Measurements from ENCODE around the gene MAP4K4. TPM values are rescaled to one million over a fixed set of nuclear protein-coding genes. Genes with fewer than 3 reads are reported as not detected.
A peak's percentile ranks its signal among the peaks of the same experiment; 100 is the strongest.
"Not testable (repeated sequence)": the region's sequence is repeated elsewhere in the genome, so short reads cannot be mapped to it uniquely, and the experiment has no call there.

Gene MAP4K4
- total RNA-seq, 1 experiment from 2014 or later: 133 TPM

DNA sequence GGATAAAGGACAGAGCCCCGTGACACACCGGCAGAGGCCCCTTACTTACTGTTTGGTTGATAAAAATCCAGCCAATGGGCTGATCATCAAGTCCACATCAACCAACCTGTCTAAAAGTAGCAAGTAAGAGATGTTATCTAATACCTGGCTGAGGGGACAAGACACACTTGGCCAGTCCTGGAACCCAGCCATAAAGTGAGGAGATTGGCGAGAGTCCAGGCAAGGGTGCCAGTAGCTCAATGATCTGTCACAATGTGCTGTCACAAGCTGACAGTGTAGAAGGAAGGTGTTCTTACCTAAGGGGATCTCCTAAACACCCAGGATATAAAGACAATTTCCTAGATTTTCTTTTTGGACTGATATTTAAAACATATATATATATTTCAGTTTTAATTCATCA, 232.5 kb downstream of the MAP4K4 start:
- H2AFZ ChIP-seq (ENCODE audit: low read length): no peak overlapping the region
- no peaks in the 10 kb centered on the region for H3K79me2 ChIP-seq (ENCODE audit: low read length)
- H3K9me2 ChIP-seq (replicated peaks; ENCODE audit: low read length): peaks cover 6% of the 10 kb centered on the region; the same call in 1 of the 2 replicates
- ATAC-seq (no peak), DNase-seq (no peak)
- H3K4me1 ChIP-seq (ENCODE audit: insufficient read depth, low read length): no peaks in the 10 kb centered on the region
- intact Hi-C loops (cut with micrococcal nuclease): no loop called here
- H3K9me3 ChIP-seq (ENCODE audit: low read length): peaks cover 7% of the 10 kb centered on the region; the same call in 1 of the 2 replicates
- ChIA-PET CTCF (no interaction called here), POLR2A (ENCODE audit: unreplicated experiment) (interaction anchor here (0.7 kb wide), 1 partner anchor 76 kb away, joined by 4 read pairs; no protein-coding TSS in a partner anchor)
- H4K20me1 ChIP-seq (ENCODE audit: low read length): no peaks in the 10 kb centered on the region
- no TSS peak for BruUV-seq (replicated peaks)
- H3K4me2 ChIP-seq (ENCODE audit: low read length): no peak overlapping the region
- H3K27ac ChIP-seq (ENCODE audit: low read length): no peak overlapping the region
- no peaks in the 10 kb centered on the region for H3K36me3 ChIP-seq (ENCODE audit: low read depth, low read length)
- H3K27me3 ChIP-seq (ENCODE audit: low read length): no peaks in the 10 kb centered on the region
- TF ChIP-seq EZH2phosphoT487 (IDR thresholded peaks at IDR 0.05; ENCODE audit: borderline replicate concordance, low read length): no peak
- TF ChIP-seq EZH2 (IDR thresholded peaks at IDR 0.05; ENCODE audit: low read length, unreplicated experiment): no peak
- TF ChIP-seq, protein P1, sequence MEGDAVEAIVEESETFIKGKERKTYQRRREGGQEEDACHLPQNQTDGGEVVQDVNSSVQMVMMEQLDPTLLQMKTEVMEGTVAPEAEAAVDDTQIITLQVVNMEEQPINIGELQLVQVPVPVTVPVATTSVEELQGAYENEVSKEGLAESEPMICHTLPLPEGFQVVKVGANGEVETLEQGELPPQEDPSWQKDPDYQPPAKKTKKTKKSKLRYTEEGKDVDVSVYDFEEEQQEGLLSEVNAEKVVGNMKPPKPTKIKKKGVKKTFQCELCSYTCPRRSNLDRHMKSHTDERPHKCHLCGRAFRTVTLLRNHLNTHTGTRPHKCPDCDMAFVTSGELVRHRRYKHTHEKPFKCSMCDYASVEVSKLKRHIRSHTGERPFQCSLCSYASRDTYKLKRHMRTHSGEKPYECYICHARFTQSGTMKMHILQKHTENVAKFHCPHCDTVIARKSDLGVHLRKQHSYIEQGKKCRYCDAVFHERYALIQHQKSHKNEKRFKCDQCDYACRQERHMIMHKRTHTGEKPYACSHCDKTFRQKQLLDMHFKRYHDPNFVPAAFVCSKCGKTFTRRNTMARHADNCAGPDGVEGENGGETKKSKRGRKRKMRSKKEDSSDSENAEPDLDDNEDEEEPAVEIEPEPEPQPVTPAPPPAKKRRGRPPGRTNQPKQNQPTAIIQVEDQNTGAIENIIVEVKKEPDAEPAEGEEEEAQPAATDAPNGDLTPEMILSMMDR (conservative IDR thresholded peaks at IDR 0.05; ENCODE audit: low read depth, low read length): no peak
- H3K9ac ChIP-seq (ENCODE audit: low read length): no peak overlapping the region
- no peaks in the 10 kb centered on the region for H3F3A ChIP-seq (ENCODE audit: low read length, unreplicated experiment)
- H3K4me3 ChIP-seq (ENCODE audit: low read length): no peak overlapping the region

DNA sequence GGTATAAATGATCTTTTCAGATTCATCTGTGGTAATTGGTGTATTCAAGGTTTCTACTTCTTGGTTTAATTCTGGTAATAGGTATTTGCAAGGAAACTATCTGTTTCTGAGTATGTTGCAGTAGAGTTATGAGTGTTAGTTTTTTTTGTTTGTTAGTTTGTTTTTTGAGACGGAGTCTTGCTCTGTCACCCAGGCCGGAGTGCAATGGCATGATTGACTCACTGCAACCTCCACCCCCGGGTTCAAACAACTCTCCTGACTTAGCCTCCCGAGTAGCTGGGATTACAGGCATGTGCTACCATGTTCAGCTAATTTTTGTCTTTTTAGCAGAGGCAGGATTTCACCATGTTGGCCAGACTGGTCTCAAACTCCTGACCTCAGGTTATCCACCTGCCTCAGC, 233.3 kb downstream of the MAP4K4 start:
- BruUV-seq (replicated peaks): no TSS peak
- no peak overlapping the region for H3K27ac ChIP-seq (ENCODE audit: low read length)
- no peaks in the 10 kb centered on the region for H3K79me2 ChIP-seq (ENCODE audit: low read length)
- H3K36me3 ChIP-seq (ENCODE audit: low read depth, low read length): no peaks in the 10 kb centered on the region
- no peaks in the 10 kb centered on the region for H3F3A ChIP-seq (ENCODE audit: low read length, unreplicated experiment)
- intact Hi-C loops (cut with micrococcal nuclease): no loop called here
- no peak overlapping the region for H3K4me2 ChIP-seq (ENCODE audit: low read length)
- H2AFZ ChIP-seq (ENCODE audit: low read length): no peak overlapping the region
- H3K4me3 ChIP-seq (ENCODE audit: low read length): no peak overlapping the region
- H3K9me3 ChIP-seq (ENCODE audit: low read length): peaks cover 7% of the 10 kb centered on the region; the same call in 1 of the 2 replicates
- no peak for TF ChIP-seq EZH2 (IDR thresholded peaks at IDR 0.05; ENCODE audit: low read length, unreplicated experiment)
- no peak for TF ChIP-seq EZH2phosphoT487 (IDR thresholded peaks at IDR 0.05; ENCODE audit: borderline replicate concordance, low read length)
- TF ChIP-seq, protein P1 (conservative IDR thresholded peaks at IDR 0.05; ENCODE audit: low read depth, low read length): no peak
- no peak for DNase-seq
- H3K4me1 ChIP-seq (ENCODE audit: insufficient read depth, low read length): 0 out of 2 replicates have a peak, but pooled peaks cover 2% of the 10 kb centered on the region
- no peaks in the 10 kb centered on the region for H4K20me1 ChIP-seq (ENCODE audit: low read length)
- CTCF ChIA-PET: no interaction called here
- no peak overlapping the region for H3K9ac ChIP-seq (ENCODE audit: low read length)
- H3K27me3 ChIP-seq (ENCODE audit: low read length): no peaks in the 10 kb centered on the region
- peaks cover 6% of the 10 kb centered on the region; the same call in 1 of the 2 replicates for H3K9me2 ChIP-seq (replicated peaks; ENCODE audit: low read length)
- POLR2A ChIA-PET (ENCODE audit: unreplicated experiment): interaction anchor here (0.7 kb wide), 1 partner anchor 75 kb away, joined by 4 read pairs; no protein-coding TSS in a partner anchor
- no peak for ATAC-seq

DNA sequence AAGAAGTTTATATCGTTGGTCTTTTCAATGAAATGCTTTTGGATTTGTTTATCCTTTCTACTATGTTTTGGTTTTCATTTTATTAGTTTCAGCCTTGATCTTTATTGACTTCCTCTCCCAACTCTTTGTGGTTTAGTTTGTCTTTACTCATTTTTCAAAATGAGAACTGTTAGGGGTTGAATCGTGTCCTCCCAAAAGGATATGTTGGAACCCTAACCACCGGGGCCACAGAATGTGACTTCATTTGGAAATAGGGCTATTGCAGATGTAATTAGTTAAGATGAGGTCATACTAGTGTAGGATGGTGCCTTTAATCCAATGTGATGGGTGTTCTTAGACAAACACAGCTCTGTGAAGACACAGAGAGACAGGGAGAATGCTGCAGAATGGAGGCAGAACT, 233.9 kb downstream of the MAP4K4 start:
- no peaks in the 10 kb centered on the region for H4K20me1 ChIP-seq (ENCODE audit: low read length)
- no peaks in the 10 kb centered on the region for H3F3A ChIP-seq (ENCODE audit: low read length, unreplicated experiment)
- no peak overlapping the region for H3K4me2 ChIP-seq (ENCODE audit: low read length)
- peaks cover 7% of the 10 kb centered on the region; the same call in 1 of the 2 replicates for H3K9me3 ChIP-seq (ENCODE audit: low read length)
- BruUV-seq (replicated peaks): no TSS peak
- no peaks in the 10 kb centered on the region for H3K27me3 ChIP-seq (ENCODE audit: low read length)
- ChIA-PET POLR2A (ENCODE audit: unreplicated experiment) (no interaction called here), CTCF (no interaction called here)
- H3K79me2 ChIP-seq (ENCODE audit: low read length): no peaks in the 10 kb centered on the region
- ATAC-seq (no peak), DNase-seq (no peak)
- peaks cover 6% of the 10 kb centered on the region; the same call in 1 of the 2 replicates for H3K9me2 ChIP-seq (replicated peaks; ENCODE audit: low read length)
- intact Hi-C loops (cut with micrococcal nuclease): no loop called here
- H3K4me3 ChIP-seq (ENCODE audit: low read length): no peak overlapping the region
- H3K4me1 ChIP-seq (ENCODE audit: insufficient read depth, low read length): 0 out of 2 replicates have a peak, but pooled peaks cover 5% of the 10 kb centered on the region
- no peaks in the 10 kb centered on the region for H3K36me3 ChIP-seq (ENCODE audit: low read depth, low read length)
- no peak overlapping the region for H2AFZ ChIP-seq (ENCODE audit: low read length)
- no peak overlapping the region for H3K9ac ChIP-seq (ENCODE audit: low read length)
- no peak for TF ChIP-seq EZH2 (IDR thresholded peaks at IDR 0.05; ENCODE audit: low read length, unreplicated experiment)
- no peak overlapping the region for H3K27ac ChIP-seq (ENCODE audit: low read length)

DNA sequence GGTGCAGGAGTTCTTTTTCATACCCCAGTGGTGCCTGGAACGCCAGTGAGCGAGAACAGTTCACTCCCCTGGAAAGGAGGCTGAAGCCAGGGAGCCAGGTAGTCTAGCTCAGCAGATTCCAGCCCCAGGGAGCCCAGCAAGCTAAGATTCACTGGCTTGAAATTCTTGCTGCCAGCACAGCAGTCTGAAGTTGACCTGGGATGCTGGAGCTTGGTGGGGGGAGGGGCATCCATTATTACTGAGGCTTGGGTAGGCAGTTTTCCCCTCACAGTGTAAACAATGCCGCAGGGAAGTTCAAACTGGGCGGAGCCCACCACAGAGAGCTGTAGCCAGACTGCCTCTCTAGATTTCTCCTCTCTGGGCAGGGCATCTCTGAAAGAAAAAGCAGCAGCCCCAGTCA, 238.3 kb downstream of the MAP4K4 start:
- H3K9me3 ChIP-seq (ENCODE audit: low read length); H3K9me2 ChIP-seq (replicated peaks; ENCODE audit: low read length); H3F3A ChIP-seq (ENCODE audit: low read length, unreplicated experiment); H3K79me2 ChIP-seq (ENCODE audit: low read length); H3K27ac ChIP-seq (ENCODE audit: low read length); H3K4me3 ChIP-seq (ENCODE audit: low read length); H3K4me2 ChIP-seq (ENCODE audit: low read length); CTCF ChIA-PET; BruUV-seq (replicated peaks); H3K27me3 ChIP-seq (ENCODE audit: low read length); POLR2A ChIA-PET (ENCODE audit: unreplicated experiment); H4K20me1 ChIP-seq (ENCODE audit: low read length); H3K36me3 ChIP-seq (ENCODE audit: low read depth, low read length); ATAC-seq; intact Hi-C loops (cut with micrococcal nuclease); H3K4me1 ChIP-seq (ENCODE audit: insufficient read depth, low read length); H2AFZ ChIP-seq (ENCODE audit: low read length); H3K9ac ChIP-seq (ENCODE audit: low read length): not testable (repeated sequence)
- peak; percentile 38 for DNase-seq

Data from PC-3 (cell line).